ENCODE data around the gene NELL2.

- TF ChIP-seq CTCF (IDR thresholded peaks at IDR 0.05) (no peak), POLR2A (IDR thresholded peaks at IDR 0.05) (no peak)
These were observed 338.8 kb downstream of the NELL2 start for GRCh38 chr12:44537354-44537753.
